Pulmonary artery endothelial cell (primary cell): ENCODE results near the gene ZMPSTE24. TPM values are rescaled to one million over a fixed set of nuclear protein-coding genes. Genes with fewer than 3 reads are reported as not detected.
A peak's percentile ranks its signal among the peaks of the same experiment; 100 is the strongest.

ENCODE experiments used
- DNase-seq: peaks from one replicate; pipeline ENCODE4 v3.0.0-alpha.2; 2011; ENCODE audit warnings: low read depth, low spot score
- total RNA-seq: library from RNA; depleted of rRNA; stranded (reverse); fragments of >200 nt; gene quantifications from 2 replicates; pipeline ENCODE4 v1.2.3, GENCODE V29; 2014

The ZMPSTE24 gene
- total RNA-seq, 1 donor from 2014 or later: 67.0 TPM

DNA sequence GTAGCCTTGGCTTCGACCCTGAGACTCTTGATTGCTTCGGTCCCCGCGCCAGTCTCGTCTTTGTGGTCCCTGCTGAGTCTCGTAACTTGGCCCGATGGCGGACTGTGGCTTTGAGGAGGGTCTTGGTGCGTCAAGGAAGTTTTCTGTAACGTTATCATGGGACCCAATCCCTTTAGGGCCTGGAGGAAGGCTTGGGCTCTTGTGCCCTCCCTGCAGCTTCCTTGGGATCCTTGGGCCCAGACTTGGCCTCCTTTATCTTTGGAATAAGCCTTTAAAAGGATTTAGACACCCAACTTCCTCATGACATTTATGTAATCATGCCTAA, 371 bp downstream of the ZMPSTE24 start:
- no peak for DNase-seq

DNA sequence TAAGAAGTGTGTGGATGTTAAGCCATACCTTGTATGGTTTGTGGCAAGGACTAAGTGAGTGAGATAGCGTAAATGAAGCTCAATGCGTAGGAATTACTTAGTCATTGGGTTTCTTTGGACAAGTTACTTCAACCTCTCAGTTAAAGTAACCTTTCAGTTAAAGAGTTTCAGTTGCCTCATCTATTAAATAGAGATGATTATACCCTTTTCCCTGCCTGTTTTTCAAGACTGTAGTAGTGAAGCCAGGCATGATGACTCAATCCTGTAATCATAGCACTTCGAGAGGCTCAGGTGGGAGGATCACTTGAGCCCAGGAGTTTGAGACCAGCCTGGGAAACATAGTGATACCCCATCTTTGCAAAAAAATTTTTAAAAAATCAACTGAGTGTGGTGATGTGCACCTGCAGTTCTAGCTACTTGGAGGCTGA, 6.3 kb downstream of the ZMPSTE24 start:
- no peak for DNase-seq

DNA sequence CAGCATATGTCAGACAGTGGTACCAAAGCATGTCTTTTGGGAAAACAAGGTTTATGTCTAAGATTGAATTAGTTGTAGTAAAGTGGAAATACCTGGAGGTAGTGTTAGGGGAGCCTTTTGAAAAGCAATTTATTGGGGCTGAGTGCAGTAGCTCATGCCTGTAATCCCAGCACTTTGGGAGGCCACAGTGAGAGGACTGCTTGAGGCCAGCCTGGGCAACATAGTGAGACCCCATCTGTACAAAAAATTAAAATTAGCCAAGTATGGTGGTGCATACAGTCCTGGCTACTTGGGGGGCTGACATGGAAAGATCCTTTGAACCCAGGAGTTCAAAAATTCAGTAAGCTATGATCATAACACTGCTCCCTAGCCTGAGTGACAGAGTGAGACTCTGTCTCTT, 7.3 kb downstream of the ZMPSTE24 start:
- no peak for DNase-seq

DNA sequence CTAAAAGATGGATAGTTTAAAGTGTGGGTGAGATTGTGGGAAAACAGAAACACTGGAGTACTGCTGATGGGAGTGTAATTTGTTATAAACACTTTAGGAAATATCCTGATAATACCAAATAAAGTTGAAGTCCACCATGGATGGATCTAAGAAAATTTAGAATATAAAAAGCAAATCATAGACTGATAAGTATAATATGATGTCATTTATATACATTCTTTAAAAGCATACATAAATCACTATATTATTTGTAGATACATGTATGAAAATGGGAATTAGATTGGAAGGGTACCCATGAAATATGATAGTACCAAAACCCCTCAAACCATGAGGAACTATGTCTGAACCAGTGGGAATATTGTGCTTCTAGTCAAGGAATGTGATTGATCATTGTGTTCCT, 7.9 kb downstream of the ZMPSTE24 start:
- DNase-seq: no peak

DNA sequence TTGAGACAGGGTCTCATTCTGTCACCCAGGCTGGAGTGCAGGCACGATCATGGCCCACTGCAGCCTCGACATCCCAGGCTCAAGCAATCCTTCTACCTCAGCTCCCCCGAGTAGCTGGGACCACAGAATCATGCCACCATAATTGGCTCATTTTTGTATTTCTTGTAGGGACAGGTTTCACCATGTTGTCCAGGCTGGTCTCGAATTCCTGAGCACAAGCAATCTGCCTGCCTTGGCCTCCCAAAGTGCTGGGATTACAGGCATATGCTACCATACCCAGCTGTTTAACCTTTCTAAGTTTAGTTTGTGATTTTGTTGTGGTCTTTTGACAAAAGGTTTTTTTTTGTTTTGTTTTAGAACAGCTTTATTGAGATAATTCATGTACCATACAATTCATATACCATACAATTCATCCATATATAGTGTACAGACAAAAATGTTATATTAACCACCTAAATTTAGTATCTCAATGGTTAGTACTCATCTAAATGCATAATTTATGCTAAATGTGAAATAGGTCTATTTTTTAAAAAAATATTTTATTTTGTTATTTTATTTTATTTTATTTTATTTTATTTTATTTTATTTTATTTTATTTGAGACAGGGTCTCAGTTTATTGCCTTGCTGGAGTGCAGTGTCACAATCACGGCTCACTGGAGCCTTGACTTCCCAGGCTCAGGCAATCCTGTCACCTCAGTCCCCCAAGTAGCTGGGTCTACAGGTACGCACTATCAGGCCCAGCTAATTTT, 8.9 kb downstream of the ZMPSTE24 start:
- DNase-seq: no peak

DNA sequence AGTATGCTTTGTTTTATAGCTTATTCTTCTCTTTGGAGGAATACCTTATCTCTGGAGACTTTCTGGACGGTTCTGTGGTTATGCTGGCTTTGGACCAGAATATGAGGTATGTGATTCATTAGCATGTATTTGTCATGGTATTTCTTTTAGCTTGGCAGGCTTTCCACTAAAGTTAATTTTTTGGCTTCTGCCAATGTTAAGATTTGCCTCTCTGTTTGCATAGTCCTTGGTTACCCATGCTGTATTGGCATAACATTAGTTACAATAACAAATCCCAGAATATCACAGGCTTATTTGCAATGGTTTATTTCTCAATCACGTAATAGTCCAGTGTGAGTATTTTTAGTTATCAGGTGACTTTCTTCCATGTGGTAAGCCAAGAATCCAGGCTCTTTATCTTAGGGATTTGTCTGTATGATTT, 9.7 kb downstream of the ZMPSTE24 start:
- DNase-seq: peak; percentile 54

DNA sequence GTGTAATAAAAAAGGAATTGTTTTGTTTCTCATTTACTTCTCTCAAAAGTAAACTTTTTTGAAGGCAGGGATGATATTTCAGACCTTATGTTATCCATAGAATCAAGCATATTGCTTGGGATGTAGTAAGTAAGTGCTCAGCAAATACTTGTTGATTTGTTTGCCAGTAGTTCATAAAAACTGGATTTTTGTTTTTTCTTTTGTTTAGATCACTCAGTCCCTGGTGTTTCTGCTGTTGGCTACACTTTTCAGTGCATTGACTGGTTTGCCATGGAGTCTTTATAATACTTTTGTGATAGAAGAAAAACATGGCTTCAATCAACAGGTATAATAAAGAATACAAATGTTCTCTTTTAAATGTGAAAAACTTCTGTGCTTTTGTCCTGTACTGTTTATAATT, 10.2 kb downstream of the ZMPSTE24 start:
- DNase-seq: no peak

DNA sequence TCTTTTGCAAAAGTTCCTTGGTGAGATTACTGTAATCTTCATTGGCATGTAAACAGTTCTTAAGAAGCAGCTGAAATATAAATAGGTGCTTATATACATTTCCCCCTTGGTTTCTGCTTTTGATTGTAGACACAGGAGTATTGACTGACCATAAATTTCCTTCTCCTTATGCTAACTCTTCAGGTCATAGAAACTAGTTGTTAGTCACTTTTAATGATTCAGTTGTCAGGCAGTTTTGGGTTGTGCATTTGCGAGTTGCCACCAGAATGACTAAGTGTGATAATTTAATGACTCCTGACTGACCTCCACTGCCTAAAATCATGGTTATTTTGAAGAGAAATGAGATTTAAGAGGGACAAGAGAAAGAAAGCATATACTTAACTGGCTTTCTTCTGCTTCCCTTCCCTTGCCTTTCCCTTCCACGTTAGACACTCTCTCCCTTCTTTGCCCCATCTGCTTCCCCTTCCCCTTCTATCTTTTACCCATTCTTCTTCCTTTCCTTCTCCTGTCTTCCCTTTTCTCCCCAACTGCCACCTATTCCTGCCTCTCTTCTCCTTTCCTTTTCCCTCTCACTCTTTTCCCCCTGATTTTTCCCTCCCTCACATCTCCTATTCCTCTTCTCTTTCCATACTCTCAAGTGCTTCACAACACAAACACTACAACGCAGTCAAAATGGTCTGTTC, 12.3 kb downstream of the ZMPSTE24 start:
- no peak for DNase-seq

DNA sequence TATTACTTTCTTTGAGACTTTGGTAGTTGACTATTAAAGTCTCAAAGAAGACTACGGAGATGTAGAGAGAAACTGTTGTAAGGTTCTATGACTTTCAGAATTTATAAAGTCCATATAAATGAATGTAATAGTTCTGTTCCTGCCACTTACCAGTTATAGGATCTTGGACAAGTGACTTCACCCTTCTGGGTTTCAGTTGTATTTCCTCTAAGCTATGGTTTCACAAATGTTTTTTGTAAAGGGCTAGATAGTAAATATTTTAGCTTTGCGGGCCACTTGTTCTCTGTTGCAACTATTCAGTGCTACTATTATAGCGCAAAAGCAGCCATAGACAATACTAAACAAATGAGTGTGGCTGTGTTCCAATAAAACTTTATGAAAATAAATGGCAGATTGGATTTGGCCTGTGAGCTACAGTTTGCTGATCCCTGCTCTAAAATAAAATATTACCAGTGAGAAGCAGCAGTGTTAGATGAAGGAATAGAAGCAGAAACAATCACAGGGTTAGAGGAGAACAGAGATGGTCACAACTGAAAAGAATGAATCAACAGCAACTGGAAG, 14.7 kb downstream of the ZMPSTE24 start:
- DNase-seq: no peak

DNA sequence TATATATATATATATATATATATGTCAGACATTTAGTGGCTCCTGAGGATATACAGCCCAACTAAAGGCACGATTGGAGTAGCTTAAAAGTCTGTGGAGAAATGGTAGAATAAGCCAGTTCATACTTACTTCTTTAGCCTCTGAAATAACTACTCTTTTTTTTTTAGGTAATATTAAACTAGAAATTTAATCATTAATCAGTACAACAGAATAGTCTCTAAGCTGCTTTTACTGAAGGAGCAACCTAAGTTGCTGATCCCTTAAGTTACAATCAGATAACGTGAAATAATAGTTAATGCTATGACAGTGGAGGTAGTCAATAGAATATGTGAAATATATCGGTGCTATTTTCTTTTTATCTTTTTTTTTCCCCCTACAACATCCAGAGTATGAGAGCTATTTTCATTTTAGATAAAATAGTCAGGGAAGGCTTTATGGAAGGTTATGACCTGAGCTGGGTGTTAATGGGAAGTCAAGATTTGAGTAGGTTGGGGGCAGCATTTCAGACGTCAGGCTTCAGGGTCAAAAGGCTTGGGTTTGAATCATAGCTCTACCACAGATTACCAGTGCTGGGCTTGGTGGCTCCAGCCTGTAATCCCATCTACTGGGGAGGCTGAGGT, 15.6 kb downstream of the ZMPSTE24 start:
- DNase-seq: no peak

DNA sequence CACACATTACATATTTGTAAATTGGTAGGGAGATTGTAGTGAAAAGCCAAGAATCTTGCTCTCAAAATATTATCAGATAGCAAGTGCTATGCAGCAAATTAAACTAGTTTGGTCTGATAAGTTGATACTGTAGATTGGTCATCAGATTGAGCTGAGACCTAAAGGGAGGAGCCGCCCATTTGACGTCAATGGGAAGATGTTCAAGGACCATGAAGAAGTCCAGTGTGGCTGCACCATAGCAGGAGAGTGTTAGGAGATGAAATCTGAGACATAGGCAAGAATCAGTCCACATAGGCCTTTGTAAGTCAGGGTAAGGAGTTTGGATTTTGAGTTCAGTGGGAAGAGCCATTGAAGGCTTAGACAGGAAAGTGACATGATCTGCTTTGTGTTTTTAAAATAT, 16.3 kb downstream of the ZMPSTE24 start:
- DNase-seq: no peak

DNA sequence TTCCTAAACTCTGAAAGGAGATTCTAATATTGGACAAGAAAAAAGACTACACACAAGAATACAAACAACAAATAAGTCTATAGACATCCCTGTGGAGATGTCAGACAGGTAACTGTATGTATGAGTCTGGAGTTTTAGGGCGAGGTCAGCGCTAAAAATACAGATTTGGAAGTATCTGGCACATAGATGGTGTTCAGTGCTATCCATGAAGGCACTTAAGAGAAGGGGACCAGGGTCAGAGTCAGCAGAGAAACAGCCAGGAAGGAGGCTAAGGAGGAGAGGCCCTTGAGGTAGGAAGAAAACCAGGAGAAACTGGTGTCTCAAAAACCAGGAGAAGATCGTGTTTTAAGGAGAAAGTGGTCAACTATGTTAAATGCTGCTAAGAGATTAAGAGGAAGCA, 18.1 kb downstream of the ZMPSTE24 start:
- no peak for DNase-seq

DNA sequence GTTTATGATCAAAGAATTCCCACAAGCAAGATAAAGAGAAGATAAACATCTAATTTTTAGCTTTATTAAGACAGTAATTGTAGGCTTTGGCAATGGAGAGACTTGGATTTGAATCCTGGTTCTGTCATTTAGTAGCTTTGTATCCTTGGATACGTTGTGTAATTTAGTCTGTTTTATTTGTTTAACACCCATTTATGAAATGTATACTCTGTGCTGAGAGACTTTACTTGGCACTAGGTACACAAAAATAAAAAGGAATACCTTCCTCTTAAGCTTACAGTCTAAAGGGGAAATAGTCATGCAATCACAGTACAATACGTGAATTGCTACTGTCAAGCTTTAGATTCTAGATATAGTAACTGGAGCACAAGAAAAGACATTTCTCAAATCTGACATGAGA, 23.8 kb downstream of the ZMPSTE24 start:
- DNase-seq: no peak

DNA sequence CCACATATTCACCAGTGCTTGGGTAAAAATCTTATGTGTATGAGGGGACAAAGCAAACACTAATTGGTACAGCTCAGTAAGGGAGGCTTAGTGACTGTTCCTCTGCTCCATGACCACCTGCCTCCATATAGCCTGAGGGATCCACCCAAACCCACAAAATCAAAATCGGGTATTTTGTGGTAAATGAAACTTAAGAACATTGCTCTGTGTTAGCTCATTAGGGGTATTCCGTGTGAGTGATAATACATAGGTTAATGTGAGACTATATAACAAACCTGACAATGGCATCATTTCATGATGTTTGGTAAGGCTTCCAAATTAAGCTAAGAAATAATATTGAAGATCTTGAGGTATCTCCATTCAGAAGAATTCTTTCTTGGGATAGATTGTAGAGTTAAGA, 33.3 kb downstream of the ZMPSTE24 start:
- DNase-seq: no peak

DNA sequence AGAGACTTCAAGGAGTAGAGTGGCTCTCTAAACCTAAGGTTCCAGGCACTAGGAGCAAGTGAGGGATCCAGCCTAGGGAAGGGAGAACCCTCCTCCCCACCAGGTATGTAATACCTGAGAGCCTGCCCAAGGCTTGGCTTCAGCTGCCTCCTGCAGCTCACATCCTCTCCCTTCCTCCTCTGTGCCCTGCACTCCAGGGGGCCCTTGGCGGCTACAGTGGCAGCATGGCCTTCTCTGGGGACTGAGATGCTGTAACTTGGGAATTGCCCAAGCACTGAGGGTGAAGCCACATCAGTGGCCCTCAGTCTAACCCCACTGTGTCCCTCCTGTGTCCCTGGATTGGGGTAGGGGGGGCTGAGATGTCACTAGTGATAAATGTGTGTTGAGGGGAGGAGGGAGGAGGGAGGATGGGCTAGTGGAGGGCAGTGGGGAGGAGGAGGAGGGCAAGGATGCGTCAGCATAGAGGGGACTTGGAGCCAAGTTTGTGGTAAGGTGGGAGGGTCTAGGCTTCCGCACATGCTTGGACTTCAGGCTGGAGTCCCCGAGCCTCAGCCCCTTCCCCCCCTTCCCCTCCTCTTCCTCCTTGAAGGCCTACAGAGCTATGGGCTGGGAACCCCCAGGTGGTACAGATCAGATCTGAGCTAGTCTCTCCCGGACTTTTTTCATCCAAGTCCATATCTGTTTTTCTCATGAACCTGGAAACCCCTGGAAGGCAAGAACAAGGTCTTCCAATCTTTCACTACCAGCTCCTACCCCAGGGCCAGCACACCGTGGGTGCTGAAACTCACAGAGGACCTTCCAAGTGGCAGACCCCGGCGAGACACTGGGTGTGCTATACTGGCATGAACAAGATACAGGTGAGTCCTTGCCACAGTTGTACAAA, 41.6 kb downstream of the ZMPSTE24 start:
- no peak for DNase-seq

DNA sequence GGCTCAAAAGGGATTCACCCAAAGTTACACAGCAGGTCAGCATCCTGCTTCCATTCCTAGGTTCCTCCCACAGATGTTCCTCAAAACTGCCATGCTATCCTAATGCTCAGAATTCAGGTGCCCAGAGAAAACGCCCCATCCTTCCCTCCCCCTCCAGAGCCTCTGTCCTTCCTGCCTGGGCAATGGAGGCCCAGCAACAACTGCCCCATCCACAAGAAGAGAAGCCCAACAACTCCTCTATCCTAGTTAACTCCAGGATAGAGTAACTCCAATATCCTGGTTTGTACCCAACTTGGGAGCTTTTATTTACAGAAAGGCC, 42.2 kb downstream of the ZMPSTE24 start:
- DNase-seq: no peak

DNA sequence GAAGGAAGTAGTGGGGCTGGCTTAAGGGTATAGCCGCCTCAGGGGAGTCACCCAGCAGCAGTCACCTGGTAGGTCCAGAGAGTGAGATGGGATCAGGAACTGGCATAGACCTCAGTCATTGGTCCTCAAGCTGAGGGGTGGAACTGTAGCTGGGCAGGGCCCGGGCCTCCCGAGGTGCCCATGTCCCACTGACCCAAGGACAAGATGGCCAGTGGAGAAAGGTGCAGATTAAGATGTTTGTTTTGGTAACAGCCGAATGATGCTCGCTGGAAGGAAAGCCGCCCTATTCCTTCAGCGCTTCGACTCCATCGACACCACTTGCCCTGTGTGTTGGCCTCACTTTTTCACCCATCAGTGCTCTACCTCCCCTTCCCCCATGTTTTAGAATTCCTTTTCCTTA, 42.6 kb downstream of the ZMPSTE24 start:
- DNase-seq: no peak

DNA sequence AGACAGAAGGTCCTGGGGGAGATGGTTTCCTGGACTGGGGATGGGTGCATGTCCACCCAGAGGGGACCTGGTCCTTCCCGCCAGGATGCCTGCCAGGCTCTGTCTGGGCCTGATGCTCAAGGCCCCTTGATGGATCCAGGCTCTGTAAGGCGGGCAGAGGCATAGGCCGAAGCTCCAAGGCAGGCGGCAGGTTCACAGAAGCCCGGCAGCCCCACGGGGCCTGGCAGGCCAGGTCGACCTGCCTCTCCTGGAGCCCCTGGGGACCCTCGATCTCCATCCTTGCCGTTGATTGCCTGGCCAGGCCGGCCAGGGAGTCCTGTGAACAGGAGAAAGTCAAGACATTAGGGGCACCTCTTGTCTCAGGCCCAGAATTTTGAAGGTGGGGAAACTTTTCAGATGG, 43.0 kb downstream of the ZMPSTE24 start:
- no peak for DNase-seq

DNA sequence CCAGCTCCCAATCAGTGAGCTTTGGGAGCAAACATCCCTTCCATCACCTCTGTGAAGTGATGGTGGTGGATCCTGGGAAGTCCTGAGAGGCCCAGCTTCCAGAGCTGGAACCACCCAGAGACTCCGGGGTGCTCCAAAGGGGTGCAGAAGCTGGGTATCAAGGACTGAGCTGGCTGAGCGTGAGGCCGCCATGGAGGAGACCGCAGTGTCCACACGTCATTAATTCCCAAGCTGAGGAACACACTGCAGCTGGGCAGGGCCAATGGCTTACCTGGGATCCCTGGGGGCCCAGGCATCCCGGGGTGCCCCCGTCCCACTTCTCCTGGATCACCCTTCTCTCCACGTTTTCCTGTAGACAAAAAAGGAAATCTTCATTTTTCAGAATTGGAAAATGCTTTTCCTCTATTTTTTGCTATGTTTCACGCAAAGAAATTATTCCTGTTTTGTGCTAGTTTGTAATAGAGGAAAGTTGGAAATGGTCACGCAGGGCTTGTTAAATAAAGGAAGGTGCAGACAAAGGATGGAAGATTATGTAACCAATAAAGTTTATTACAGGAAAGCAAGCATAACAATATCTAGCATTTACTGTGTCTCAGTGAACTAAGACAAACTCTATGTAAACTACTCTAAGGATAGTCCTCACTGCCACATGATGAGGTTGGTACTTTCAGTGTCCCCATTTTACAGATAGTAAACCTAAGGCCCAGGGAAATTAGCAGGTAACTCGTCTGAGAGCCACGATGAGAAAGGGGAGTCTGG, 43.7 kb downstream of the ZMPSTE24 start:
- no peak for DNase-seq

DNA sequence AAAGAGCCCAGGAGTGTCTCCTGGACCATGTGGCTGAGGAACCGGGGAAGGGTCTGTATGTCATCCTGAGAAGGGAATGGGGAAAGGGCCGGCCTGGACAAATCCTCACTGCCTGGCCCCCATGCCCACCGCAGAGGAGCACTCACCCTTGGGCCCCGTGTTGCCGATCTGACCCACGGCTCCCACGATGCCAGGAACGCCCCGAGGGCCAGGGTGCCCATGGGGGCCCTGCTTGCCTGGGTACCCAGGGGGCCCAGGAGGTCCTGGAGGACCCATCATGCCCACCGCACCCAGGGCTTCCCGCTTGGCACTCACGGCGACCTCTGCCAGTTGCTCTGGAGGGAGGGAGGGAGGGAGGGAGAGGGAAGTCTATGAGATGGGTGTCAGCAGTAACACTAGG, 44.4 kb downstream of the ZMPSTE24 start:
- no peak for DNase-seq
